WTC11 (cell line): ENCODE data around the gene RPL18. TPM values are rescaled to one million over a fixed set of nuclear protein-coding genes. Genes with fewer than 3 reads are reported as not detected.

Experiments
- ATAC-seq: fragments of 200-7000 bp; cut with Tn5 transposase; 2 replicates; pipeline ENCODE4 v1.10.0; 2021; ENCODE audit warnings: mild to moderate bottlenecking, moderate library complexity
- CTCF ChIA-PET: fragments of 300-600 bp; sonication (Branson Sonifier 250); formaldehyde crosslinking; loops from one replicate; lab custom pipeline; 2021; ENCODE audit warnings: antibody characterized with exemption; lab: Charles Lee
- POLR2A ChIA-PET: fragments of 350-600 bp; sonication (Branson Sonifier 250); formaldehyde crosslinking; loops from one replicate; lab custom pipeline; 2021; ENCODE audit warnings: antibody characterized with exemption; lab: Charles Lee
- DNase-seq: peaks from one replicate; pipeline ENCODE4 v3.0.0; 2021; ENCODE audit warnings: low spot score
- H3K27ac Mint-ChIP-seq: 2 replicates; pipeline ENCODE4 v1.8.0; 2021; ENCODE audit warnings: mixed read lengths
- H3K27me3 Mint-ChIP-seq: 2 replicates; pipeline ENCODE4 v1.8.0; 2021; ENCODE audit warnings: low read depth, mild to moderate bottlenecking, moderate library complexity, mixed read lengths
- H3K36me3 Mint-ChIP-seq: 2 replicates; pipeline ENCODE4 v1.8.0; 2021; ENCODE audit warnings: mixed read lengths
- H3K4me1 Mint-ChIP-seq: 2 replicates; pipeline ENCODE4 v1.8.0; 2022; ENCODE audit warnings: mixed read lengths
- H3K4me3 Mint-ChIP-seq: 2 replicates; pipeline ENCODE4 v1.8.0; 2021; ENCODE audit warnings: mild to moderate bottlenecking, moderate library complexity, mixed read lengths
- H3K9me3 Mint-ChIP-seq: 2 replicates; pipeline ENCODE4 v1.8.0; 2021; ENCODE audit warnings: mixed read lengths
- ATF3 ChIP-seq: sonication (generic); formaldehyde crosslinking; conservative IDR thresholded peaks from 2 replicates; pipeline ENCODE4 v1.8.1; 2022; ENCODE audit warnings: mild to moderate bottlenecking, missing genetic modification reagents
- CDX4 ChIP-seq: fragments of 250-450 bp; sonication (Bioruptor Pico); IDR thresholded peaks from 2 replicates; pipeline ENCODE4 v1.9.0; 2021; ENCODE audit warnings: moderate library complexity, mild to moderate bottlenecking, inconsistent platforms, borderline replicate concordance
- CREB1 ChIP-seq: sonication (generic); formaldehyde crosslinking; IDR thresholded peaks from 2 replicates; pipeline ENCODE4 v1.8.0; 2023; ENCODE audit warnings: mild to moderate bottlenecking, missing genetic modification reagents
- CREM ChIP-seq: sonication (generic); formaldehyde crosslinking; IDR thresholded peaks from 2 replicates; pipeline ENCODE4 v1.8.1; 2022; ENCODE audit warnings: mild to moderate bottlenecking, missing genetic modification reagents, moderate library complexity
- JAZF1 ChIP-seq: fragments of 250-450 bp; sonication (Bioruptor Pico); IDR thresholded peaks from 2 replicates; pipeline ENCODE4 v1.9.0; 2021; ENCODE audit warnings: moderate library complexity, mild to moderate bottlenecking, inconsistent platforms
- JUN ChIP-seq: sonication (generic); formaldehyde crosslinking; IDR thresholded peaks from 2 replicates; pipeline ENCODE4 v1.8.0; 2023; ENCODE audit warnings: mild to moderate bottlenecking, missing genetic modification reagents
- PRDM15 ChIP-seq: sonication (generic); formaldehyde crosslinking; IDR thresholded peaks from 2 replicates; pipeline ENCODE4 v1.8.0; 2022; ENCODE audit warnings: missing genetic modification reagents
- PRRX2 ChIP-seq: fragments of 250-450 bp; sonication (Bioruptor Pico); IDR thresholded peaks from 2 replicates; pipeline ENCODE4 v1.8.0; 2021; ENCODE audit warnings: mild to moderate bottlenecking
- TEAD4 ChIP-seq: sonication (generic); formaldehyde crosslinking; IDR thresholded peaks from 2 replicates; pipeline ENCODE4 v1.8.0; 2022; ENCODE audit warnings: mild to moderate bottlenecking, missing genetic modification reagents
- USF2 ChIP-seq: sonication (generic); formaldehyde crosslinking; IDR thresholded peaks from 2 replicates; pipeline ENCODE4 v1.8.1; 2023; ENCODE audit warnings: mild to moderate bottlenecking, missing genetic modification reagents, moderate library complexity
- ZBTB21 ChIP-seq: sonication (generic); formaldehyde crosslinking; IDR thresholded peaks from 2 replicates; pipeline ENCODE4 v1.8.1; 2023; ENCODE audit warnings: mild to moderate bottlenecking, missing genetic modification reagents, borderline replicate concordance
- ZNF219 ChIP-seq: sonication (generic); formaldehyde crosslinking; IDR thresholded peaks from 2 replicates; pipeline ENCODE4 v1.8.0; 2023; ENCODE audit warnings: missing genetic modification reagents, mild to moderate bottlenecking, borderline replicate concordance
- ZNF671 ChIP-seq: fragments of 250-450 bp; sonication (Bioruptor Pico); IDR thresholded peaks from 2 replicates; pipeline ENCODE4 v1.8.0; 2021; ENCODE audit warnings: mild to moderate bottlenecking
- ZSCAN18 ChIP-seq: fragments of 250-450 bp; sonication (Bioruptor Pico); IDR thresholded peaks from 2 replicates; pipeline ENCODE4 v2.1.2; 2022; ENCODE audit warnings: mild to moderate bottlenecking, moderate library complexity
- total RNA-seq: library from RNA; stranded (reverse); gene quantifications from 3 replicates; pipeline ENCODE4 v1.2.3, GENCODE V29; 2021
- TF ChIP-seq, protein P1 (sequence below): sonication (generic); formaldehyde crosslinking; IDR thresholded peaks from 2 replicates; pipeline ENCODE4 v1.8.1; 2022; ENCODE audit warnings: low read depth, mild to moderate bottlenecking, moderate library complexity, missing genetic modification reagents, borderline replicate concordance
- TF ChIP-seq, protein P2 (sequence below): fragments of 250-450 bp; sonication (Bioruptor Pico); IDR thresholded peaks from 2 replicates; pipeline ENCODE4 v1.9.0; 2021; ENCODE audit warnings: mild to moderate bottlenecking, borderline replicate concordance
- TF ChIP-seq, protein P3 (sequence below): sonication (generic); formaldehyde crosslinking; IDR thresholded peaks from 2 replicates; pipeline ENCODE4 v1.8.0; 2023; ENCODE audit warnings: missing genetic modification reagents

RPL18 gene
- total RNA-seq, 1 experiment from 2014 or later, result 1,712 TPM

- no peak for TF ChIP-seq USF2 (CRISPR knock-in tag)
- TF ChIP-seq, protein P1, sequence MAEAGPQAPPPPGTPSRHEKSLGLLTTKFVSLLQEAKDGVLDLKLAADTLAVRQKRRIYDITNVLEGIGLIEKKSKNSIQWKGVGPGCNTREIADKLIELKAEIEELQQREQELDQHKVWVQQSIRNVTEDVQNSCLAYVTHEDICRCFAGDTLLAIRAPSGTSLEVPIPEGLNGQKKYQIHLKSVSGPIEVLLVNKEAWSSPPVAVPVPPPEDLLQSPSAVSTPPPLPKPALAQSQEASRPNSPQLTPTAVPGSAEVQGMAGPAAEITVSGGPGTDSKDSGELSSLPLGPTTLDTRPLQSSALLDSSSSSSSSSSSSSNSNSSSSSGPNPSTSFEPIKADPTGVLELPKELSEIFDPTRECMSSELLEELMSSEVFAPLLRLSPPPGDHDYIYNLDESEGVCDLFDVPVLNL (CRISPR knock-in tag), result no peak
- TF ChIP-seq JUN, result no peak
- TF ChIP-seq ZNF219 (CRISPR knock-in tag), result no peak
- TF ChIP-seq, protein P2, sequence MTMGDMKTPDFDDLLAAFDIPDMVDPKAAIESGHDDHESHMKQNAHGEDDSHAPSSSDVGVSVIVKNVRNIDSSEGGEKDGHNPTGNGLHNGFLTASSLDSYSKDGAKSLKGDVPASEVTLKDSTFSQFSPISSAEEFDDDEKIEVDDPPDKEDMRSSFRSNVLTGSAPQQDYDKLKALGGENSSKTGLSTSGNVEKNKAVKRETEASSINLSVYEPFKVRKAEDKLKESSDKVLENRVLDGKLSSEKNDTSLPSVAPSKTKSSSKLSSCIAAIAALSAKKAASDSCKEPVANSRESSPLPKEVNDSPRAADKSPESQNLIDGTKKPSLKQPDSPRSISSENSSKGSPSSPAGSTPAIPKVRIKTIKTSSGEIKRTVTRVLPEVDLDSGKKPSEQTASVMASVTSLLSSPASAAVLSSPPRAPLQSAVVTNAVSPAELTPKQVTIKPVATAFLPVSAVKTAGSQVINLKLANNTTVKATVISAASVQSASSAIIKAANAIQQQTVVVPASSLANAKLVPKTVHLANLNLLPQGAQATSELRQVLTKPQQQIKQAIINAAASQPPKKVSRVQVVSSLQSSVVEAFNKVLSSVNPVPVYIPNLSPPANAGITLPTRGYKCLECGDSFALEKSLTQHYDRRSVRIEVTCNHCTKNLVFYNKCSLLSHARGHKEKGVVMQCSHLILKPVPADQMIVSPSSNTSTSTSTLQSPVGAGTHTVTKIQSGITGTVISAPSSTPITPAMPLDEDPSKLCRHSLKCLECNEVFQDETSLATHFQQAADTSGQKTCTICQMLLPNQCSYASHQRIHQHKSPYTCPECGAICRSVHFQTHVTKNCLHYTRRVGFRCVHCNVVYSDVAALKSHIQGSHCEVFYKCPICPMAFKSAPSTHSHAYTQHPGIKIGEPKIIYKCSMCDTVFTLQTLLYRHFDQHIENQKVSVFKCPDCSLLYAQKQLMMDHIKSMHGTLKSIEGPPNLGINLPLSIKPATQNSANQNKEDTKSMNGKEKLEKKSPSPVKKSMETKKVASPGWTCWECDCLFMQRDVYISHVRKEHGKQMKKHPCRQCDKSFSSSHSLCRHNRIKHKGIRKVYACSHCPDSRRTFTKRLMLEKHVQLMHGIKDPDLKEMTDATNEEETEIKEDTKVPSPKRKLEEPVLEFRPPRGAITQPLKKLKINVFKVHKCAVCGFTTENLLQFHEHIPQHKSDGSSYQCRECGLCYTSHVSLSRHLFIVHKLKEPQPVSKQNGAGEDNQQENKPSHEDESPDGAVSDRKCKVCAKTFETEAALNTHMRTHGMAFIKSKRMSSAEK (CRISPR knock-in tag), result no peak
These were observed 22.1 kb downstream of the RPL18 start (continued) for GRCh38 chr19:48596679-48597465.

- Mint-ChIP-seq H3K27ac (no peak overlapping the region), H3K36me3 (no peaks in the 10 kb centered on the region), H3K4me3 (no peak overlapping the region), H3K27me3 (peaks cover 2% of the 10 kb centered on the region)
- POLR2A ChIA-PET, result interaction anchor here (0.5 kb wide), 1 partner anchor 17 kb away, joined by 4 read pairs; no protein-coding TSS in a partner anchor
- DNase-seq (no peak), ATAC-seq (no peak)
- TF ChIP-seq PRRX2 (CRISPR knock-in tag) (no peak), ATF3 (CRISPR knock-in tag) (no peak), TEAD4 (CRISPR knock-in tag) (no peak), CREB1 (CRISPR knock-in tag) (no peak), JAZF1 (CRISPR knock-in tag) (no peak), CREM (CRISPR knock-in tag) (no peak), JUN (no peak)
- TF ChIP-seq, protein P3, sequence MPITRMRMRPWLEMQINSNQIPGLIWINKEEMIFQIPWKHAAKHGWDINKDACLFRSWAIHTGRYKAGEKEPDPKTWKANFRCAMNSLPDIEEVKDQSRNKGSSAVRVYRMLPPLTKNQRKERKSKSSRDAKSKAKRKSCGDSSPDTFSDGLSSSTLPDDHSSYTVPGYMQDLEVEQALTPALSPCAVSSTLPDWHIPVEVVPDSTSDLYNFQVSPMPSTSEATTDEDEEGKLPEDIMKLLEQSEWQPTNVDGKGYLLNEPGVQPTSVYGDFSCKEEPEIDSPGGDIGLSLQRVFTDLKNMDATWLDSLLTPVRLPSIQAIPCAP (CRISPR knock-in tag), result no peak
- TF ChIP-seq, all 79 proteins: peak for 0
- Mint-ChIP-seq H3K9me3 (no peaks in the 10 kb centered on the region), H3K4me1 (no peaks in the 10 kb centered on the region)
- CTCF ChIA-PET, result interaction anchor here (0.9 kb wide), 1 partner anchor 13 kb away, joined by 3 read pairs; no protein-coding TSS in a partner anchor
These were observed 22.7 kb downstream of the RPL18 start for GRCh38 chr19:48596237-48596636.

DNA sequence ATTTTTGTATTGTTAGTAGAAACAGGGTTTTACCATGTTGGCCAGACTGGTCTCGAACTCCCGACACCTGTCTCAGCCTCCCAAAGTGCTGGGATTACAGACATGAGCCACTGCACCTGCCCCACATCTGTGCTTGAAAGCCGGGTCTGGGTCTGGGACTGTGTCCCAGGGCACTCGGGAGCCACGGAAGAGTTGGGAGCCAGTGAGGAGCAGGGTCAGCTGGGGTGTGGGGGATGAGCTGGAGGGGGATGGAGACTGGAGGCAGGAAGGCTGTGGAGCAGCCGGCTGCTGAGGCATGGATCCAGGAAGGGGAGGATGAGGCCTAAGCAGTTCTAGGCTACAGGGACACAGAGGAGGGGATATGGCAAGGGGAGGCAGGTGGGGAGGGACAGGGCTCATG lies 23.1 kb downstream of the RPL18 start:
- ATAC-seq (no peak), DNase-seq (no peak)
- H3K4me3 Mint-ChIP-seq, result no peak overlapping the region
- no peaks in the 10 kb centered on the region for H3K36me3 Mint-ChIP-seq
- CTCF ChIA-PET, result interaction anchor here (0.9 to 3.3 kb wide), 4 partner anchors 12 to 34 kb away, joined by 3 to 20 read pairs (median 3); no protein-coding TSS in a partner anchor
- H3K27me3 Mint-ChIP-seq, result peaks cover 6% of the 10 kb centered on the region
- POLR2A ChIA-PET, result interaction anchor here (0.5 kb wide), 1 partner anchor 16 kb away, joined by 4 read pairs; no protein-coding TSS in a partner anchor
- TF ChIP-seq ZSCAN18 (CRISPR knock-in tag), result no peak
- no peak for TF ChIP-seq PRDM15 (CRISPR knock-in tag)
- TF ChIP-seq CDX4 (CRISPR knock-in tag), result no peak
- TF ChIP-seq ZNF671 (CRISPR knock-in tag), result no peak
- TF ChIP-seq ZBTB21 (CRISPR knock-in tag), result no peak
- H3K27ac Mint-ChIP-seq, result no peak overlapping the region
- H3K4me1 Mint-ChIP-seq, result no peaks in the 10 kb centered on the region
- H3K9me3 Mint-ChIP-seq, result no peaks in the 10 kb centered on the region
